ENCODE data around the gene CD44.

Gene CD44

GRCh38 chr11:35101223-35101622, 37.7 kb upstream of the CD44 start:
- no peak overlapping the region for H3K4me3 ChIP-seq (IDR thresholded peaks at IDR 0.05; ENCODE audit: insufficient read depth, low read depth, low read length)
- no peaks in the 10 kb centered on the region for H3K79me2 ChIP-seq (ENCODE audit: insufficient read depth, low read depth)
- H3K27ac ChIP-seq = no peak overlapping the region
- no peaks in the 10 kb centered on the region for H3K36me3 ChIP-seq (ENCODE audit: insufficient read depth)
- H3K4me2 ChIP-seq = no peak overlapping the region
- H3K4me1 ChIP-seq (ENCODE audit: low read depth, poor library complexity, severe bottlenecking) = no peaks in the 10 kb centered on the region
- H2AFZ ChIP-seq (ENCODE audit: low read depth) = no peak overlapping the region
- TF ChIP-seq, protein P1, sequence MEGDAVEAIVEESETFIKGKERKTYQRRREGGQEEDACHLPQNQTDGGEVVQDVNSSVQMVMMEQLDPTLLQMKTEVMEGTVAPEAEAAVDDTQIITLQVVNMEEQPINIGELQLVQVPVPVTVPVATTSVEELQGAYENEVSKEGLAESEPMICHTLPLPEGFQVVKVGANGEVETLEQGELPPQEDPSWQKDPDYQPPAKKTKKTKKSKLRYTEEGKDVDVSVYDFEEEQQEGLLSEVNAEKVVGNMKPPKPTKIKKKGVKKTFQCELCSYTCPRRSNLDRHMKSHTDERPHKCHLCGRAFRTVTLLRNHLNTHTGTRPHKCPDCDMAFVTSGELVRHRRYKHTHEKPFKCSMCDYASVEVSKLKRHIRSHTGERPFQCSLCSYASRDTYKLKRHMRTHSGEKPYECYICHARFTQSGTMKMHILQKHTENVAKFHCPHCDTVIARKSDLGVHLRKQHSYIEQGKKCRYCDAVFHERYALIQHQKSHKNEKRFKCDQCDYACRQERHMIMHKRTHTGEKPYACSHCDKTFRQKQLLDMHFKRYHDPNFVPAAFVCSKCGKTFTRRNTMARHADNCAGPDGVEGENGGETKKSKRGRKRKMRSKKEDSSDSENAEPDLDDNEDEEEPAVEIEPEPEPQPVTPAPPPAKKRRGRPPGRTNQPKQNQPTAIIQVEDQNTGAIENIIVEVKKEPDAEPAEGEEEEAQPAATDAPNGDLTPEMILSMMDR (conservative IDR thresholded peaks at IDR 0.05; ENCODE audit: low read depth, low read length) = no peak
- H3K27me3 ChIP-seq (ENCODE audit: insufficient read depth, low read depth) = no peaks in the 10 kb centered on the region
- H4K20me1 ChIP-seq (ENCODE audit: insufficient read depth) = no peaks in the 10 kb centered on the region
- no peak overlapping the region for H3K9ac ChIP-seq

- Histone ChIP-seq H3K27me3 (ENCODE audit: insufficient read depth, low read depth) (no peaks in the 10 kb centered on the region), H3K27ac (no peak overlapping the region), H3K4me2 (no peak overlapping the region), H2AFZ (ENCODE audit: low read depth) (no peak overlapping the region), H3K9ac (no peak overlapping the region), H3K4me1 (ENCODE audit: low read depth, poor library complexity, severe bottlenecking) (no peaks in the 10 kb centered on the region), H4K20me1 (ENCODE audit: insufficient read depth) (no peaks in the 10 kb centered on the region), H3K79me2 (ENCODE audit: insufficient read depth, low read depth) (no peaks in the 10 kb centered on the region), H3K36me3 (ENCODE audit: insufficient read depth) (no peaks in the 10 kb centered on the region), H3K4me3 (IDR thresholded peaks at IDR 0.05; ENCODE audit: insufficient read depth, low read depth, low read length) (no peak overlapping the region)
- TF ChIP-seq, protein P1 (conservative IDR thresholded peaks at IDR 0.05; ENCODE audit: low read depth, low read length) = no peak
These were observed 36.7 kb upstream of the CD44 start for GRCh38 chr11:35102267-35102666.

DNA sequence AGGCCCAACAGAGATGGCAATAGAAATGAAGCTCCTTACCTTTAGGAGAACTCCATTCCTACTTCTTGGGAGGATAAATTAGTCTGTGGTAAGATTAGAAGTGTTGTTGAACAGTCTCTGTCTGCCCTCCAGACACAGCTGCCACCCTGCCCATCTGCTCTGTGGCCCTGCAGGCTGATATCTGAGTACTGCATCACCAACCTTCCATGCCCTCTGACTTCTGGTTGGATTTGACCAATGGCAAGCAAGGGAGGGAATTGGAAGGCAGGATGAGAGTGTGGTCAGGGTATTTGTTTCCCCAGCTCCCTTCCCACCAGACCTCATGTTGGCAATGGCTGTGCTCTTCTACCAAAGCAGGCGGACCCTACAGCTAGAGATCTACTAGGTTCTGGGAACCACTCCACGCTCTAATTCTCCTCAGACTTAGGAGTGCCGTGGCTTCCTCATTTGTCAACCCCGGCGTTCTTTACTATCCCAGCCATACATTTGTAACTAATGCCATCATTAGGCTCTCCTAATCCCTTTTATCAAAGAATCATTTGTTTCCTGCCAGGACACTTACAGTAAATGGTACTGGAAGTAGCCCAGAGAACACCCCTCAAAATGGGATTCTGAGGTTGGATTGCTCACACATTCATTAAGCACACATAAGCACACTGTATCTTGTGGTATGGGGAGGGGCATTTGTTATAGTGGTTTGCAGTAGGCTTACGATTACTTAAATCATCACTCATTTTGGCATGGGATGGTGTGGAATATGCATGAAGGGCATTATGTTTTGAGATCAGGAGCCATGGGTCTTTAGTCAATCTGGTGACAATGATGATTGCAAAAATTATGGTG, 35.4 kb upstream of the CD44 start:
- H2AFZ ChIP-seq (ENCODE audit: low read depth) = no peak overlapping the region
- H3K27ac ChIP-seq = no peak overlapping the region
- H3K79me2 ChIP-seq (ENCODE audit: insufficient read depth, low read depth) = no peaks in the 10 kb centered on the region
- H3K36me3 ChIP-seq (ENCODE audit: insufficient read depth) = no peaks in the 10 kb centered on the region
- H3K27me3 ChIP-seq (ENCODE audit: insufficient read depth, low read depth) = no peaks in the 10 kb centered on the region
- TF ChIP-seq, protein P1 (conservative IDR thresholded peaks at IDR 0.05; ENCODE audit: low read depth, low read length) = no peak
- H3K4me3 ChIP-seq (IDR thresholded peaks at IDR 0.05; ENCODE audit: insufficient read depth, low read depth, low read length) = no peak overlapping the region
- no peak overlapping the region for H3K4me2 ChIP-seq
- H3K4me1 ChIP-seq (ENCODE audit: low read depth, poor library complexity, severe bottlenecking) = no peaks in the 10 kb centered on the region
- no peak overlapping the region for H3K9ac ChIP-seq
- H4K20me1 ChIP-seq (ENCODE audit: insufficient read depth) = no peaks in the 10 kb centered on the region

GRCh38 chr11:35104655-35105054, 34.3 kb upstream of the CD44 start:
- Histone ChIP-seq H4K20me1 (ENCODE audit: insufficient read depth) (no peaks in the 10 kb centered on the region), H3K4me1 (ENCODE audit: low read depth, poor library complexity, severe bottlenecking) (no peaks in the 10 kb centered on the region), H3K79me2 (ENCODE audit: insufficient read depth, low read depth) (no peaks in the 10 kb centered on the region), H3K9ac (no peak overlapping the region), H3K36me3 (ENCODE audit: insufficient read depth) (no peaks in the 10 kb centered on the region), H3K27me3 (ENCODE audit: insufficient read depth, low read depth) (no peaks in the 10 kb centered on the region), H3K27ac (no peak overlapping the region), H2AFZ (ENCODE audit: low read depth) (no peak overlapping the region), H3K4me2 (no peak overlapping the region), H3K4me3 (IDR thresholded peaks at IDR 0.05; ENCODE audit: insufficient read depth, low read depth, low read length) (no peak overlapping the region)
- TF ChIP-seq, protein P1 (conservative IDR thresholded peaks at IDR 0.05; ENCODE audit: low read depth, low read length) = no peak

Measured in KMS-11 (cell line).